ENCODE data around the gene ZNF785. TPM values are rescaled to one million over a fixed set of nuclear protein-coding genes. Genes with fewer than 3 reads are reported as not detected.
A peak's percentile ranks its signal among the peaks of the same experiment; 100 is the strongest.
"Not testable (repeated sequence)": the region's sequence is repeated elsewhere in the genome, so short reads cannot be mapped to it uniquely, and the experiment has no call there.

Gene ZNF785
- total RNA-seq, 1 donor: 8.1 TPM

- no peak overlapping the region for H3K4me3 ChIP-seq (ENCODE audit: low read depth, low read length)
- peak; percentile 43 for DNase-seq (ENCODE audit: low read depth)
- no peak for TF ChIP-seq CTCF (IDR thresholded peaks at IDR 0.05; ENCODE audit: insufficient read depth, low read length)
Measured at GRCh38 chr16:30602616-30603277, 17.2 kb upstream of the ZNF785 start.

GRCh38 chr16:30601966-30602365, 16.5 kb upstream of the ZNF785 start:
- no peak for DNase-seq (ENCODE audit: low read depth)
- no peak for TF ChIP-seq CTCF (IDR thresholded peaks at IDR 0.05; ENCODE audit: insufficient read depth, low read length)
- no peak overlapping the region for H3K4me3 ChIP-seq (ENCODE audit: low read depth, low read length)

- TF ChIP-seq CTCF (IDR thresholded peaks at IDR 0.05; ENCODE audit: insufficient read depth, low read length): no peak
- no peak for DNase-seq (ENCODE audit: low read depth)
- no peak overlapping the region for H3K4me3 ChIP-seq (ENCODE audit: low read depth, low read length)
Measured at GRCh38 chr16:30600929-30601328, 15.4 kb upstream of the ZNF785 start.

GRCh38 chr16:30600215-30600614, 14.7 kb upstream of the ZNF785 start:
- no peak for DNase-seq (ENCODE audit: low read depth)
- H3K4me3 ChIP-seq (ENCODE audit: low read depth, low read length): no peak overlapping the region
- no peak for TF ChIP-seq CTCF (IDR thresholded peaks at IDR 0.05; ENCODE audit: insufficient read depth, low read length)

- H3K4me3 ChIP-seq (ENCODE audit: low read depth, low read length): no peak overlapping the region
- DNase-seq (ENCODE audit: low read depth): no peak
- TF ChIP-seq CTCF (IDR thresholded peaks at IDR 0.05; ENCODE audit: insufficient read depth, low read length): no peak
Measured at GRCh38 chr16:30592871-30593270, 7.4 kb upstream of the ZNF785 start.

GRCh38 chr16:30590869-30591268, 5.4 kb upstream of the ZNF785 start:
- H3K4me3 ChIP-seq (ENCODE audit: low read depth, low read length); DNase-seq (ENCODE audit: low read depth): not testable (repeated sequence)

- DNase-seq (ENCODE audit: low read depth); H3K4me3 ChIP-seq (ENCODE audit: low read depth, low read length): not testable (repeated sequence)
Measured at GRCh38 chr16:30589582-30589981, 4.1 kb upstream of the ZNF785 start.

- TF ChIP-seq CTCF (IDR thresholded peaks at IDR 0.05; ENCODE audit: insufficient read depth, low read length): no peak
- no peak overlapping the region for H3K4me3 ChIP-seq (ENCODE audit: low read depth, low read length)
- no peak for DNase-seq (ENCODE audit: low read depth)
Measured at GRCh38 chr16:30588651-30589050, 3.2 kb upstream of the ZNF785 start.

Data from fibroblast of the aortic adventitia (primary cell).